Trophoblast cell (in vitro differentiated cells and primary cell): ENCODE measurements around the gene LRMDA.

Experiments
- DNase-seq, 2 donors: peaks; one replicate each; pipeline ENCODE4 v3.0.0-alpha.2; 2016
- H2AFZ ChIP-seq: 2 replicates; pipeline ENCODE4 v1.6.1; 2013; ENCODE audit warnings: low read length, moderate library complexity, mild to moderate bottlenecking; ENCODE audit not compliant: insufficient read depth, poor library complexity
- H2AK5ac ChIP-seq: 2 replicates; pipeline ENCODE4 v1.6.1; 2013; ENCODE audit warnings: mild to moderate bottlenecking, low read length
- H2BK120ac ChIP-seq: 2 replicates; pipeline ENCODE4 v1.6.1; 2013; ENCODE audit warnings: low read length, mild to moderate bottlenecking, moderate library complexity; ENCODE audit not compliant: insufficient read depth, poor library complexity
- H2BK12ac ChIP-seq: 2 replicates; pipeline ENCODE4 v1.6.1; 2013; ENCODE audit warnings: mild to moderate bottlenecking, low read length, moderate library complexity
- H2BK5ac ChIP-seq: 2 replicates; pipeline ENCODE4 v1.6.1; 2013; ENCODE audit warnings: low read length, low read depth, moderate library complexity, mild to moderate bottlenecking; ENCODE audit not compliant: poor library complexity
- H3K14ac ChIP-seq: 2 replicates; pipeline ENCODE4 v1.6.1; 2013; ENCODE audit warnings: mild to moderate bottlenecking, low read length
- H3K18ac ChIP-seq: 2 replicates; pipeline ENCODE4 v1.6.1; 2013; ENCODE audit warnings: mild to moderate bottlenecking, low read length
- H3K23ac ChIP-seq: 2 replicates; pipeline ENCODE4 v1.6.1; 2013; ENCODE audit warnings: low read length
- H3K27ac ChIP-seq: 2 replicates; pipeline ENCODE4 v1.5.1; 2013; ENCODE audit warnings: low read depth, mild to moderate bottlenecking, inconsistent platforms, low read length, moderate library complexity
- H3K27me3 ChIP-seq: 2 replicates; pipeline ENCODE4 v1.6.1; 2013; ENCODE audit warnings: inconsistent platforms, mild to moderate bottlenecking, low read length, moderate library complexity; ENCODE audit not compliant: insufficient read depth
- H3K36me3 ChIP-seq, 2 experiments: 1 replicate in 1 of 2; 2 replicates in 1 of 2; pipeline ENCODE4 v1.6.1; 2013; ENCODE audit warnings: low read length in 2 of 2, mild to moderate bottlenecking in 2 of 2, moderate library complexity in 1 of 2; ENCODE audit not compliant: insufficient read depth in 2 of 2, control insufficient read depth in 1 of 2
- H3K4ac ChIP-seq: 2 replicates; pipeline ENCODE4 v1.6.1; 2013; ENCODE audit warnings: low read depth, mild to moderate bottlenecking, low read length, moderate library complexity
- H3K4me1 ChIP-seq, 2 experiments: 1 replicate in 1 of 2; 2 replicates in 1 of 2; pipeline ENCODE4 v1.6.1; 2013; ENCODE audit warnings: low read length in 2 of 2, mild to moderate bottlenecking in 2 of 2, moderate library complexity in 1 of 2; ENCODE audit not compliant: insufficient read depth in 2 of 2, control insufficient read depth in 1 of 2
- H3K4me2 ChIP-seq: 2 replicates; pipeline ENCODE4 v1.6.1; 2013; ENCODE audit warnings: inconsistent platforms, mild to moderate bottlenecking, low read length, moderate library complexity
- H3K4me3 ChIP-seq: 2 replicates; pipeline ENCODE4 v1.5.1; 2013; ENCODE audit warnings: mild to moderate bottlenecking, low read depth, low read length, inconsistent platforms
- H3K79me1 ChIP-seq: one replicate; pipeline ENCODE4 v1.6.1; 2013; ENCODE audit warnings: low read length
- H3K79me2 ChIP-seq: 2 replicates; pipeline ENCODE4 v1.6.1; 2013; ENCODE audit warnings: low read length, mild to moderate bottlenecking; ENCODE audit not compliant: control insufficient read depth, insufficient read depth, poor library complexity
- H3K9ac ChIP-seq: 2 replicates; pipeline ENCODE4 v1.6.1; 2013; ENCODE audit warnings: mild to moderate bottlenecking, low read length
- H3K9me3 ChIP-seq: 2 replicates; pipeline ENCODE4 v1.6.1; 2013; ENCODE audit warnings: low read depth, mild to moderate bottlenecking, control low read depth, inconsistent platforms, low read length; ENCODE audit not compliant: insufficient read depth
- H4K12ac ChIP-seq: 2 replicates; pipeline ENCODE4 v1.6.1; 2013; ENCODE audit warnings: low read depth, mild to moderate bottlenecking, low read length, moderate library complexity
- H4K8ac ChIP-seq: 2 replicates; pipeline ENCODE4 v1.6.1; 2013; ENCODE audit warnings: low read depth, mild to moderate bottlenecking, low read length, moderate library complexity
- H4K91ac ChIP-seq: one replicate; pipeline ENCODE4 v1.6.1; 2013; ENCODE audit warnings: low read depth, mild to moderate bottlenecking, low read length, moderate library complexity
- WGBS: extraction: QIAGEN DNeasy Blood & Tissue Kit; methylation state at CpG from one replicate; pipeline ENCODE4 v1.1.7; 2013; ENCODE audit warnings: missing lambda C conversion rate; ENCODE audit not compliant: insufficient read length, insufficient coverage; ENCODE audit errors: extremely low coverage; 5-methylcytosine and 5-hydroxymethylcytosine counted together

LRMDA gene

GRCh38 chr10:75716506-75716905 lies 285.1 kb downstream of the LRMDA start:
- H3K9ac ChIP-seq: no peak overlapping the region
- peaks cover 2% of the 10 kb centered on the region for H3K9me3 ChIP-seq
- H3K4me2 ChIP-seq: no peak overlapping the region
- H2BK120ac ChIP-seq: no peak overlapping the region
- H4K12ac ChIP-seq: no peak overlapping the region
- H3K36me3 ChIP-seq: no peaks in the 10 kb centered on the region
- no peak overlapping the region for H3K4me3 ChIP-seq
- H2BK12ac ChIP-seq: no peak overlapping the region
- no peak overlapping the region for H4K8ac ChIP-seq
- H2AFZ ChIP-seq: no peak overlapping the region
- H3K79me2 ChIP-seq: no peaks in the 10 kb centered on the region
- no peak overlapping the region for H2BK5ac ChIP-seq
- no peak for DNase-seq
- H3K4ac ChIP-seq: no peak overlapping the region
- H3K27ac ChIP-seq: no peak overlapping the region
- H3K79me1 ChIP-seq: no peaks in the 10 kb centered on the region
- H3K23ac ChIP-seq: no peak overlapping the region
- no peaks in the 10 kb centered on the region for H3K27me3 ChIP-seq
- H2AK5ac ChIP-seq: no peak overlapping the region
- no peak overlapping the region for H3K18ac ChIP-seq
- no peaks in the 10 kb centered on the region for H3K4me1 ChIP-seq
- no peak overlapping the region for H4K91ac ChIP-seq
- no CpG with 5 or more reads among the region's 3 CpGs for WGBS
- no peak overlapping the region for H3K14ac ChIP-seq

DNA sequence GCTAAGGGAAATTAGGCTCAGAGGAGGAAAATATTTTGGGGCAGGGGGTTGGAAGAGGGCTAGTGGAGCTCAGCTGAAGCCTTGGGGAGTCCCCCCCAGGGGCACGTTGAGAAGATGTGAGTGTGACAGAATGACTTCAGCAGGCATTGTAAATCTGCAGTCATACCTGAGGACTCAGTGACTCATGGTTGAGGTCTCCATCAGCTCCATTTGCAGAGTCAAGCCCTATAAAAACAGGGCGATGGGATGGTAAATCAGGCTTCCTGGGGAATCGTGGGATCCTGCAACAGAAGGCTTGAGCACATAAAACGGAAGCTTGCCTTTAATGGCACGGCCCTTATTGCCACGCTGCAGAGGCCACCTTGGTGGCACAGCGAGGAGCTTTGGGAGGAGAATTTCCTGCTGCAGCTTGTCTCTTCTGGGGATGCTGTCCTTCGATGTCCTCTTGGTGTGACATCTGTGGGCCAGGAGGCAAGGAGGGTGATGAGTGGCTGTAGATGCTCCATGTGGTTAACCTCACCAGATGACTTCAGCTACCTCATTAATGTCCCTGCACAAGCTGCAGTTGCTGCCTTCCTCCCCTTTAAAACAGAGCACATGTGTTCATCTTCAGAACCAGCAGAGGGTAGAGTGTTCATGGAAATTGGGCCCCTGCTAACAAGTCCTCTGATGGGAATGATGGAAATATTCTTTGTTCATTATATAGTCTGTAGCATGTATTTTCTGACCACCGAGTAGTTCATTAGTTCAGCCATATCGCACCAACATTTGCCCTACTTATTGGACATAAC lies 285.9 kb downstream of the LRMDA start:
- peaks cover 2% of the 10 kb centered on the region for H3K9me3 ChIP-seq
- H3K4me2 ChIP-seq: no peak overlapping the region
- no peak overlapping the region for H4K12ac ChIP-seq
- H4K91ac ChIP-seq: no peak overlapping the region
- no CpG with 5 or more reads among the region's 10 CpGs for WGBS
- H2BK5ac ChIP-seq: no peak overlapping the region
- no peaks in the 10 kb centered on the region for H3K79me2 ChIP-seq
- H3K4me3 ChIP-seq: no peak overlapping the region
- no peak overlapping the region for H3K4ac ChIP-seq
- no peak overlapping the region for H3K9ac ChIP-seq
- H3K23ac ChIP-seq: no peak overlapping the region
- H3K27me3 ChIP-seq: no peaks in the 10 kb centered on the region
- H3K79me1 ChIP-seq: no peaks in the 10 kb centered on the region
- no peak overlapping the region for H2AK5ac ChIP-seq
- H2BK120ac ChIP-seq: no peak overlapping the region
- no peaks in the 10 kb centered on the region for H3K36me3 ChIP-seq
- no peak overlapping the region for H3K27ac ChIP-seq
- H4K8ac ChIP-seq: no peak overlapping the region
- H2BK12ac ChIP-seq: no peak overlapping the region
- no peak for DNase-seq
- H3K14ac ChIP-seq: no peak overlapping the region
- H3K18ac ChIP-seq: no peak overlapping the region
- no peaks in the 10 kb centered on the region for H3K4me1 ChIP-seq
- no peak overlapping the region for H2AFZ ChIP-seq

- no peaks in the 10 kb centered on the region for H3K79me1 ChIP-seq
- no peaks in the 10 kb centered on the region for H3K27me3 ChIP-seq
- H3K9ac ChIP-seq: no peak overlapping the region
- H3K36me3 ChIP-seq: no peaks in the 10 kb centered on the region
- no peak overlapping the region for H4K12ac ChIP-seq
- no peak overlapping the region for H2BK12ac ChIP-seq
- no peak overlapping the region for H3K4me3 ChIP-seq
- H3K9me3 ChIP-seq: peaks cover 2% of the 10 kb centered on the region
- no peak overlapping the region for H3K4ac ChIP-seq
- no peak overlapping the region for H4K91ac ChIP-seq
- H2BK5ac ChIP-seq: no peak overlapping the region
- H3K23ac ChIP-seq: no peak overlapping the region
- H2AFZ ChIP-seq: no peak overlapping the region
- H3K18ac ChIP-seq: no peak overlapping the region
- no peaks in the 10 kb centered on the region for H3K79me2 ChIP-seq
- H3K4me1 ChIP-seq: no peaks in the 10 kb centered on the region
- no peak overlapping the region for H4K8ac ChIP-seq
- H2AK5ac ChIP-seq: no peak overlapping the region
- no peak overlapping the region for H3K4me2 ChIP-seq
- H3K14ac ChIP-seq: no peak overlapping the region
- no peak overlapping the region for H3K27ac ChIP-seq
- no peak for DNase-seq
- no peak overlapping the region for H2BK120ac ChIP-seq
Observed at GRCh38 chr10:75718991-75719390, 287.6 kb downstream of the LRMDA start.

DNA sequence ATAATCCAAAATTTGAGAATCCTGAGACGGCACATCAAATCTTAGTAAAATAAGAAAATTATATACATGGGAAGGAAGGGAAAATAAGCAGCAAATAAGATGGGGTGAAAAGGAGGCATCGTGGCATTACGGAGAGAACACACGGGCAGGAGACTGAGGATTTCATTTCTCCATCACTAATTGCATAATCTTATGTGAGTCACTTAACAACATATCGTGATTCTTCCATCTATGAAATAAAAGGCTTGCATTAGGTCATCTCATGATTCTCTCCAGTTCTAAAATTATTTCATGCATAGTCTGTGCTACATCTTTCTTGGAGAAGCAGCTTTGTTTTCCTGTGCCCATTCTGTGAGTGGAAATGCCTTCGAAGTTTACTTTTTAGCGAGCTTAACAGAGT lies 288.7 kb downstream of the LRMDA start:
- no peaks in the 10 kb centered on the region for H3K4me1 ChIP-seq
- WGBS: no CpG with 5 or more reads among the region's 7 CpGs
- H4K12ac ChIP-seq: no peak overlapping the region

More for the DNA sequence above, 288.7 kb downstream of the LRMDA start:
- H2AFZ ChIP-seq: no peak overlapping the region
- no peaks in the 10 kb centered on the region for H3K27me3 ChIP-seq
- no peaks in the 10 kb centered on the region for H3K79me1 ChIP-seq
- no peak overlapping the region for H3K23ac ChIP-seq
- no peak overlapping the region for H2AK5ac ChIP-seq
- H3K18ac ChIP-seq: no peak overlapping the region
- H3K27ac ChIP-seq: no peak overlapping the region
- no peak overlapping the region for H3K9ac ChIP-seq
- H3K36me3 ChIP-seq: no peaks in the 10 kb centered on the region
- no peak overlapping the region for H2BK12ac ChIP-seq
- H4K91ac ChIP-seq: no peak overlapping the region
- H3K9me3 ChIP-seq: no peaks in the 10 kb centered on the region
- H2BK5ac ChIP-seq: no peak overlapping the region
- no peak overlapping the region for H3K4me3 ChIP-seq
- H4K8ac ChIP-seq: no peak overlapping the region
- DNase-seq: no peak
- no peaks in the 10 kb centered on the region for H3K79me2 ChIP-seq
- H3K4me2 ChIP-seq: no peak overlapping the region
- no peak overlapping the region for H2BK120ac ChIP-seq
- H3K14ac ChIP-seq: no peak overlapping the region
- no peak overlapping the region for H3K4ac ChIP-seq
